ENCODE data around the gene WHRN.

The WHRN gene

DNA sequence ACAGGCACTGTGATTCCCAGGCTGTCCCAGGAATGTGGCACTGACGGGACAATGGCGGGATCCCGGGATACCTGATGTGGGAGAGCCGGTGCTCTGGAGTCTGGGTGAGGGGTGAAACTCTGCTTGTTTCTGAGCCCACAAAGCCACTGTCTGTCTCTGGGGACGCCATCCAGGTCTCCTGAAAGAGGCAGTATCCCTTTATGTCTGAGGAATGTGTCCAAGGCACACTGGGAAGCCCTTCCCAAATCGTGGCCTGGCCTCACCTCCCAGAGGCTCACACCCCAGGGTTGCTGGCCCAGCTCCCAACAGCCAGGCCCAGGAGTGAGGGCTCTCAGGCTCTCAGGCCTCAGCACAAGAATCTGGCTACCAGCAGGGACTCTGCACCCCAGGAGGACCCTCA, 148.5 kb downstream of the WHRN start:
- no peak for DNase-seq

DNA sequence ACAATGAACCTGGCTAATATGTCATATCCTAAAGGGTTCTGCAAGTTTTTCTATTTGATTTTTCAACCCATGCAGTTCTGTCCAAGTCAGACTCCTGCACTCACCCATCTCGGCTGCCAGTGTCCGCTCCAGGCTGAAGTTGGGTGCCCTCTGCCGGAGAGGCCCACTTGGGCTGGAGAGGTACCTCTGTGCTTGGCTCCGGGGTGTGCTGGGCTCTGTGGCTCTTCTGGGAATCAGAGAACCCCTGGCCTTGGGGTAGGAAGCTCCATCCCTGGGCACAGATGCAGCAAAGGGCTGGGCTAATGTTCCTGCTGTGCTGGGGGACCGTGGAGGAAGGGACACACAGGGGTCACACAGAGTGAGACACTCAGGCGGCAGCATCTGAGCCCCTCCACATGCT, 149.5 kb downstream of the WHRN start:
- DNase-seq, result no peak
